ENCODE data around the gene DNASE2B. TPM values are rescaled to one million over a fixed set of nuclear protein-coding genes. Genes with fewer than 3 reads are reported as not detected.

The DNASE2B gene
- total and polyA plus RNA-seq, 12 donors = 0.10 to 1.2 (median 0.35) TPM; not detected in 4

DNA sequence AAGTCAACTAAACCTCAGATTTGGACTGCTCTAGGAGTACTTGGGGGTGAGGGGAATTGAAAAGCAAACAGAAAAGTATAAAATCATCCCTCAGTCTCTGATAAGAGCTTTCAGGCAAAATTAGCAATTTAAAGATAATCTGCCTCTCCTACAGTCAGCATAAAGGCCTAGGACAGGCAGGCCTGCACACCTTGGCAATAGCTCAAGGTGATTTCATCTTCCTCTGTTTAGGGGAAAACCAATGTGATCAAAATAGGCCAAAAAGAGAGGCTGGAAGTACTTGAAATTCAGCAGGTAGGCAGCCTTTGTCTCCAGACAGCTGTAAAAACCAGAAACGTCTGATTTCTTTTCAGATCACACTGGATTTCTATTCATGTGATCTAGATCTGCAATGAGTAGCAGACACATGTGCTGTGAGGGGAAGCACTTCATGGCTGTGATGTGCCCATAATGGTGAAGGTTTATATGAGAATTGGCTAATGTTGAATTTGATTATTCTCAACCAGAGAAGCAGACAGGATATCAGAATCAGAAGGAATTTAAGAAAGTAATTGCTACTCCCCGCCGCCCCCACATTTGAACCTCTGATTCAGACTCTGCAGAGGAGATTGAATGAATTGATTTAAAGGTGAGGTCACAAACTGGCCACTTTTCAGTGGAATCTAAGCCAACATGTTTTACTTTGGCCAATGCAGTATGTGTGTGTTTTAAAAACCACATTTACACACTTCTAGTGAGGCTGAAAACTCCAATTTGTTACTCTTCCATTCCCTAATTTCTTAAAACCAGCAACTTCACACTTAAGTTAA lies 45.8 kb upstream of the DNASE2B start:
- Histone ChIP-seq H3K36me3 (replicated peaks in 1 of 2) (no peaks in the 10 kb centered on the region), H3K4me1 (replicated peaks in 1 of 2) (peaks cover 12 to 28% of the 10 kb centered on the region in 2 donors), H3K27ac (peak overlapping the region in 2 of 5 donors; percentile 48 to 62), H3K4me3 (no peak overlapping the region), H3K27me3 (no peaks in the 10 kb centered on the region), H3K9me3 (replicated peaks in 1 of 3) (no peaks in the 10 kb centered on the region)
- TF ChIP-seq POLR2A (IDR thresholded peaks at IDR 0.05) = no peak
- TF ChIP-seq, protein P1, sequence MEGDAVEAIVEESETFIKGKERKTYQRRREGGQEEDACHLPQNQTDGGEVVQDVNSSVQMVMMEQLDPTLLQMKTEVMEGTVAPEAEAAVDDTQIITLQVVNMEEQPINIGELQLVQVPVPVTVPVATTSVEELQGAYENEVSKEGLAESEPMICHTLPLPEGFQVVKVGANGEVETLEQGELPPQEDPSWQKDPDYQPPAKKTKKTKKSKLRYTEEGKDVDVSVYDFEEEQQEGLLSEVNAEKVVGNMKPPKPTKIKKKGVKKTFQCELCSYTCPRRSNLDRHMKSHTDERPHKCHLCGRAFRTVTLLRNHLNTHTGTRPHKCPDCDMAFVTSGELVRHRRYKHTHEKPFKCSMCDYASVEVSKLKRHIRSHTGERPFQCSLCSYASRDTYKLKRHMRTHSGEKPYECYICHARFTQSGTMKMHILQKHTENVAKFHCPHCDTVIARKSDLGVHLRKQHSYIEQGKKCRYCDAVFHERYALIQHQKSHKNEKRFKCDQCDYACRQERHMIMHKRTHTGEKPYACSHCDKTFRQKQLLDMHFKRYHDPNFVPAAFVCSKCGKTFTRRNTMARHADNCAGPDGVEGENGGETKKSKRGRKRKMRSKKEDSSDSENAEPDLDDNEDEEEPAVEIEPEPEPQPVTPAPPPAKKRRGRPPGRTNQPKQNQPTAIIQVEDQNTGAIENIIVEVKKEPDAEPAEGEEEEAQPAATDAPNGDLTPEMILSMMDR (IDR thresholded peaks at IDR 0.05) = no peak
- DNase-seq = peak in 1 of 7 donors; percentile 18
- WGBS, 4 donors = 62 to 72% (median 64%) methylated on average over 3 of the region's 3 CpGs
- intact Hi-C loops (cut with DNase I) = no loop called here

GRCh38 chr1:84353695-84354094 lies 44.6 kb upstream of the DNASE2B start:
- Histone ChIP-seq H3K9me3 (replicated peaks in 1 of 3) (no peaks in the 10 kb centered on the region), H3K27ac (peak overlapping the region in 3 of 5 donors; percentile 48 to 77 (median 62)), H3K27me3 (no peaks in the 10 kb centered on the region), H3K36me3 (replicated peaks in 1 of 2) (no peaks in the 10 kb centered on the region), H3K4me1 (replicated peaks in 1 of 2) (peaks cover 12 to 28% of the 10 kb centered on the region in 2 donors), H3K4me3 (no peak overlapping the region)
- peak; percentile 53 to 91 (median 72) for DNase-seq
- 32 to 62% (median 36%) methylated on average over 3 of the region's 3 CpGs for WGBS, 4 donors
- TF ChIP-seq, protein P1 (IDR thresholded peaks at IDR 0.05) = no peak
- TF ChIP-seq POLR2A (IDR thresholded peaks at IDR 0.05) = no peak
- intact Hi-C loops (cut with DNase I) = no loop called here

GRCh38 chr1:84355556-84355955 lies 42.7 kb upstream of the DNASE2B start:
- H3K36me3 ChIP-seq (replicated peaks in 1 of 2) = no peaks in the 10 kb centered on the region
- WGBS, 4 donors = 59 to 69% (median 64%) methylated on average over 3 of the region's 3 CpGs
- no peaks in the 10 kb centered on the region for H3K9me3 ChIP-seq (replicated peaks in 1 of 3)
- DNase-seq = no peak
- H3K4me1 ChIP-seq (replicated peaks in 1 of 2) = peaks cover 12 to 28% of the 10 kb centered on the region in 2 donors
- H3K4me3 ChIP-seq = no peak overlapping the region
- no peaks in the 10 kb centered on the region for H3K27me3 ChIP-seq
- TF ChIP-seq, protein P1 (IDR thresholded peaks at IDR 0.05) = no peak
- TF ChIP-seq POLR2A (IDR thresholded peaks at IDR 0.05) = no peak
- intact Hi-C loops (cut with DNase I) = no loop called here
- peak overlapping the region in 1 of 5 donors; percentile 62 for H3K27ac ChIP-seq

GRCh38 chr1:84356881-84357280 lies 41.4 kb upstream of the DNASE2B start:
- Histone ChIP-seq H3K27me3 (no peaks in the 10 kb centered on the region), H3K9me3 (replicated peaks in 1 of 3) (no peaks in the 10 kb centered on the region), H3K27ac (no peak overlapping the region), H3K4me3 (no peak overlapping the region), H3K4me1 (replicated peaks in 1 of 2) (peaks cover 12 to 26% of the 10 kb centered on the region in 2 donors), H3K36me3 (replicated peaks in 1 of 2) (no peaks in the 10 kb centered on the region)
- no peak for DNase-seq
- WGBS, 4 donors = 74 to 83% (median 76%) methylated on average over 1 of the region's 1 CpG
- intact Hi-C loops (cut with DNase I) = no loop called here
- TF ChIP-seq, protein P1 (IDR thresholded peaks at IDR 0.05) = no peak
- no peak for TF ChIP-seq POLR2A (IDR thresholded peaks at IDR 0.05)

All from adrenal gland (tissue), 12 donors.